Raji (cell line): ENCODE results near the gene BTN3A1.

Experiments
- POLR2A ChIP-seq: IDR thresholded peaks from 2 replicates; pipeline ENCODE4 v1.6.1; 2011; ENCODE audit warnings: low read depth, low read length, control low read depth; ENCODE audit not compliant: insufficient read depth

BTN3A1 gene

GRCh38 chr6:26372308-26373144 lies 29.5 kb upstream of the BTN3A1 start:
- no peak for TF ChIP-seq POLR2A

DNA sequence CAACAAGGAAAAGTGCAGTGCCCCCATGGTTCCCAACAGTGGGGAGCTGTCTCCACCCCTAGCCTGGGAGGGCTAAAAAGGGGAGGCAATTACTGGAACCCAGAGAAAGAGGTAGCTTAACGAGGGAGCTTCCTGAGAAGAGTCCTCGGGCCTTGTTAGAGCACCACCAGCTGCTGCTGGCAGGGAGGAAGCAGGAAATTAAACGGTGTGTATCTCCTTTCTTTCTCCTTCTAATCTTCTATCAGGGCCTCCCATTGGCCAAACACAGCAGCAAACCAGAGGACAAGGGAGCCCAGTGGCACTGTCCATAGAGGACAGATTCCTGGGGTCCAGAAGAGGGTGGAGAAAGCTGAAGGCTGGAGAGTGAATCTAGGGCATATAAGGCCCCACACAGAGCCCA lies 26.8 kb upstream of the BTN3A1 start:
- no peak for TF ChIP-seq POLR2A

DNA sequence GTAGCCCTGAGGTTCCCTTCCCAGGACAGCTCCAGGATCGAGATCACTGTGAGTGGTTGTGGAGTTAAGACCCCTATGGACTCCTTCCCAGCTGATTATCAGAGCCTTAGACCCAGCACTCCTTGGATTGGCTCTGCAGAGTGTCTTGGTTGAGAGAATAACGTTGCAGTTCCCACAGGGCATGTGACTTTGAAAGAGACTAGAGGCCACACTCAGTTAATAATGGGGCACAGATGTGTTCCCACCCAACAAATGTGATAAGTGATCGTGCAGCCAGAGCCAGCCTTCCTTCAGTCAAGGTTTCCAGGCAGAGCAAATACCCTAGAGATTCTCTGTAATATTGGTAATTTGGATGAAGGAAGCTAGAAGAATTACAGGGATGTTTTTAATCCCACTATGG lies 24.4 kb upstream of the BTN3A1 start:
- TF ChIP-seq POLR2A: no peak

- TF ChIP-seq POLR2A: no peak
Measured at GRCh38 chr6:26379292-26379691, 22.8 kb upstream of the BTN3A1 start.

- no peak for TF ChIP-seq POLR2A
Measured at GRCh38 chr6:26379740-26380139, 22.3 kb upstream of the BTN3A1 start.

DNA sequence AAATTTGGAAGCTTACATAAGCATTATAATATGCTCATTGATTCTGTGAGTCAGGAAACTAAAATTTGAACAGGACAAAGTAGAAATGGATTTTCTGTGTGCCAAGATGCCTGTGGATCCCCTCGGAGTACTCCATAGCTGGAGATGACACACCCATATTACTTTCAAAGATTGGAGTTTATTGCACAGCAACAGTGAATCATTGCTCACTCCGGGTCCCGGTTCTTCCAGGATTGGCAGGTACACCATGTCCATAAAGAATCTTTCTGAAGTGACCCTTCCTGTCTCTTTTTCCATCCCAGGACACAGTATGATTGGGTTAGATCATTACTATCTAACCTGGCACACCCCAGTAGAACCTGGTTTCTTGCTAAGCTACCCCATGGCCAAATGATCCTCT lies 21.8 kb upstream of the BTN3A1 start:
- TF ChIP-seq POLR2A: no peak

DNA sequence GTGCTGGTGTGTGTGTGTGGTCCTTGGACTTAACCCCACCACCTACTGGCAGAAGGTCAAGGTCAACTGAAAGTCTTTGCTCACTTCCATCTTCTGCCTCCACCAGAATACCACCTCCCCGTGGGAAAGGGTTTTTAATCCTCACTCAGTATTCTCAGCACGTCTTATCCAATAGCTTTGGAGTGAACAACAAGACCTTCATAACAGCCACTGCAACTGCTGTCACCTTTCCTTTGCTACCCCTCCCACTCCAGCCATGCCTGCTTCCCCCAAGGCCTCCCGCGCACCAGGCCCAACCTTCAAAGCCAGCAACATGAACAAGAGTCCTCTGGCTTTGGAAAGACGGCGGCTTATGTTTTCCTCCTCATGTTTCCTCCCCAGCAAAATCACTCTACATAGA lies 20.0 kb upstream of the BTN3A1 start:
- TF ChIP-seq POLR2A: no peak

- no peak for TF ChIP-seq POLR2A
Measured at GRCh38 chr6:26383624-26384417, 18.3 kb upstream of the BTN3A1 start.

GRCh38 chr6:26385734-26386125 lies 16.3 kb upstream of the BTN3A1 start:
- no peak for TF ChIP-seq POLR2A

- TF ChIP-seq POLR2A: no peak
Measured at GRCh38 chr6:26387565-26387964, 14.5 kb upstream of the BTN3A1 start.

- TF ChIP-seq POLR2A: no peak
Measured at GRCh38 chr6:26388014-26388413, 14.1 kb upstream of the BTN3A1 start.

DNA sequence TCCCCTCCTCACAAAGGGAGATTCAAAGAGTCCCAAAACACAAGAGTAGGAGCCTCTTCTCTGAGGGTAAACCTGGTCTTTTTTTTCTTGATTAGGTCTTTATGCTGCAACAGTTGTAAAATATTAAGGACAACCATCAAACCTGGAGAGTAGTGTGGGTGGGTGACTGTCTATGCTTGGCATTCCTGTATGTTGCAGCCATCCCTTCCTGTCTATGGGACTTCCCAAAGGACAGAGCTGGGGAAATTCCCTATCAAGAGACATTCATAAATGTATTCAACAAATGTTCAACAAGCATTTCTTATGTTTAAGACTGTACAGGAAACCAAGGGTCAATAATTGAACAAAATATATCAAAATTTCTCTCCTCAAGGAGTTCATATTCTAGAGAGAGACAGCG lies 13.6 kb upstream of the BTN3A1 start:
- no peak for TF ChIP-seq POLR2A

GRCh38 chr6:26389349-26389894 lies 12.7 kb upstream of the BTN3A1 start:
- TF ChIP-seq POLR2A: no peak

GRCh38 chr6:26390531-26390930 lies 11.5 kb upstream of the BTN3A1 start:
- TF ChIP-seq POLR2A: no peak

- no peak for TF ChIP-seq POLR2A
Measured at GRCh38 chr6:26392932-26393636, 9.0 kb upstream of the BTN3A1 start.
